WTC11 (cell line): ENCODE data around the gene TMEM11.

Experiments
- CTCF ChIP-seq: fragments of 200-600 bp; IDR thresholded peaks from 2 replicates; pipeline ENCODE4 v1.8.0; 2022; ENCODE audit warnings: antibody characterized with exemption
- ZNF317 ChIP-seq: sonication (generic); formaldehyde crosslinking; IDR thresholded peaks from 2 replicates; pipeline ENCODE4 v1.8.1; 2023; ENCODE audit warnings: low read depth, mild to moderate bottlenecking, moderate library complexity, missing genetic modification reagents, borderline replicate concordance

- TF ChIP-seq ZNF317 (CRISPR knock-in tag) (no peak), CTCF (no peak)
Observed at GRCh38 chr17:21204935-21205334, 9.0 kb downstream of the TMEM11 start.
